GM12801 (cell line): Measurements from ENCODE around the gene MC4R.

Experiments used
- TF ChIP-seq, protein P1 (sequence below): IDR thresholded peaks from one replicate; pipeline ENCODE4 v1.5.1; 2011; ENCODE audit warnings: control low read depth; ENCODE audit not compliant: insufficient read length; ENCODE audit errors: extremely low read depth

The MC4R gene

GRCh38 chr18:60358516-60358915, 14.1 kb downstream of the MC4R start:
- TF ChIP-seq, protein P1, sequence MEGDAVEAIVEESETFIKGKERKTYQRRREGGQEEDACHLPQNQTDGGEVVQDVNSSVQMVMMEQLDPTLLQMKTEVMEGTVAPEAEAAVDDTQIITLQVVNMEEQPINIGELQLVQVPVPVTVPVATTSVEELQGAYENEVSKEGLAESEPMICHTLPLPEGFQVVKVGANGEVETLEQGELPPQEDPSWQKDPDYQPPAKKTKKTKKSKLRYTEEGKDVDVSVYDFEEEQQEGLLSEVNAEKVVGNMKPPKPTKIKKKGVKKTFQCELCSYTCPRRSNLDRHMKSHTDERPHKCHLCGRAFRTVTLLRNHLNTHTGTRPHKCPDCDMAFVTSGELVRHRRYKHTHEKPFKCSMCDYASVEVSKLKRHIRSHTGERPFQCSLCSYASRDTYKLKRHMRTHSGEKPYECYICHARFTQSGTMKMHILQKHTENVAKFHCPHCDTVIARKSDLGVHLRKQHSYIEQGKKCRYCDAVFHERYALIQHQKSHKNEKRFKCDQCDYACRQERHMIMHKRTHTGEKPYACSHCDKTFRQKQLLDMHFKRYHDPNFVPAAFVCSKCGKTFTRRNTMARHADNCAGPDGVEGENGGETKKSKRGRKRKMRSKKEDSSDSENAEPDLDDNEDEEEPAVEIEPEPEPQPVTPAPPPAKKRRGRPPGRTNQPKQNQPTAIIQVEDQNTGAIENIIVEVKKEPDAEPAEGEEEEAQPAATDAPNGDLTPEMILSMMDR = no peak

GRCh38 chr18:60350941-60351340, 21.6 kb downstream of the MC4R start:
- TF ChIP-seq, protein P1 = no peak

GRCh38 chr18:60350150-60350549, 22.4 kb downstream of the MC4R start:
- TF ChIP-seq, protein P1 = no peak

DNA sequence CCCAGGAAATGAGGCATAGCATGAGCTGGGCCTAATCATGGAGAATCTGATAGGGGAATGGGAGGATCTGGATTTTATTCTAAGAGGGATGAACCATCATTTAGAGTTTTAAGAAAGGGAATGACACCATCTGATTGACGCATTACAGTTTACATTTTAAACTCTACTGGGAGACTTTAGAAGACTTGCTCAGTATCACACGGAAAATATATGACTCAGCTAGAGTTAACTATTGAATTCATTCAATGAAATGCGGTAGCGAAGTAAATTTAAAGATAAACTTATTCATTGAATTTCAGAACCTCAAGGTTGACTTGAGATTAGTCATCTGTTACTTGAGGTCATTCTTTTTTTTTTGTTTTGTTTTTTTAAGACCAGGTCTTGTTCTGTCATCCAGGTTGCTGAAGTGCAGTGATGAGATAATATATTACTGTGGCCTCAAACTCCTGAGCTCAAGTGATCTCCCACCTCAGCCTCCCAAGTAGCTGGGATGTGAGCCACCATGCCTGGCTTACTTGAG, 25.0 kb downstream of the MC4R start:
- TF ChIP-seq, protein P1 = no peak

DNA sequence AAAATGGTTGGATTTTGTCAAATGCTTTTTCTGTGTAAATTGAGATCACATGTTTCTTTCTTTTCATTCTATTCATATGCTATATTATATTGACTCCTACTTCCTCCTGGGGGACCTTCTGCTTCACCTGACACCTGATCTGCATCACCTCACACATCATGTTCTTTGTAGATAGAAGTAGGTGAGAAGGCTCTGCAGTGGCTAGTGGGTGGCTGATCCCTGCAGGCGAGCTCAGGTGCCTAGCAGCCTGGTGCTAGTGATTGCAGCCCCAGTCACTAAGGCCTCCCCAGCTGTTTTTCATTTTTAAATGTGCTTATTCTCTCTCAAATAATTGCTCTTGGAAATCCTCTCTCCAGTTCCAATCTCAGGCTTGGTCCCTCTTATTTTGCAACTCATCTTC, 33.6 kb downstream of the MC4R start:
- TF ChIP-seq, protein P1 = no peak

DNA sequence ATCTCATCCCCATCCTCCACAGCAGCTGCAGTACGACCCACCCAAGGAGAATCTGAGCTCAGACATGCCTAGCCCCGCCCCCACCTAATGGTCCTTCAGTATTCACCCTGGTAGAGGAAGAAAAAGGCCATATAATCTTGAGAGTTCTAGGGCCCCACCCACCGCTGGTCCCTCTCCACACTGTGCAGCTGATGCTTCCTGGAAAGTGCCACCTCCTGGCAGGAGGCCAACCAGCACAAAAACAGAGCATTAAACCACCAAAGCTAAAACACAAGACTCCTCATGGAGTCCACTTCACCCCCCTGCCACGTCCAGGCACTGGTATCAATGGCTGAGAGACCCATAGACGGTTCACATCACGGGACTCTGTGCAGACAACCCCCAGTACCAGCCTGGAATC, 40.7 kb downstream of the MC4R start:
- TF ChIP-seq, protein P1 = no peak

DNA sequence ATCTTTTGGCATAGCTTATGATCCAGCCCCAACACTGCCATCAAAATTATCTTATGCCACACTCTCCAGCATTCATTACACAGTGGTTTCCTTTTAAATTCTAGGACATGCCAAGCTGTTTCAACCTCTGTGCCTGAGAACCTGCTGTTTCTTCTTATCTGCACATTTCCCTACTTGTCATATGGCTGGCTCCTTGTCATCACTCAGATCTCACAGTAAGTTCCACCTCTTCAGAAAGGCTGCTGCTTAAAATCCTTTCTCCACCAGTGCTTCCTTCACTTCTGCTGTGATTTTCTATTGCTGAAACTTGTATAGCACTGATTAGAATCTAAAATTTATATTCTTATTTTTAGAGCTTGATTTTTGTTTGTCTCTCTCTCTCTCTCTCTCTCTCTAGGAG, 43.4 kb downstream of the MC4R start:
- TF ChIP-seq, protein P1 = no peak
